ENCODE data around the gene GSN. TPM values are rescaled to one million over a fixed set of nuclear protein-coding genes. Genes with fewer than 3 reads are reported as not detected.
A peak's percentile ranks its signal among the peaks of the same experiment; 100 is the strongest.

GSN gene
- total RNA-seq, 1 donor from 2014 or later, result 1.1 TPM

- H3K36me3 Mint-ChIP-seq (ENCODE audit: low read depth), result no peaks in the 10 kb centered on the region
- intact Hi-C loops (cut with micrococcal nuclease), result no loop called here
- peaks cover 10% of the 10 kb centered on the region for H3K4me1 Mint-ChIP-seq (ENCODE audit: low read depth)
- peaks cover 21% of the 10 kb centered on the region for H3K27me3 Mint-ChIP-seq (ENCODE audit: low read depth)
- H3K9me3 Mint-ChIP-seq, result no peaks in the 10 kb centered on the region
- H3K4me3 Mint-ChIP-seq (ENCODE audit: low read depth), result peak overlapping the region; percentile 46
- DNase-seq (ENCODE audit: low spot score), result no peak
- H3K27ac Mint-ChIP-seq, result no peak overlapping the region
Observed at GRCh38 chr9:121298689-121299466, 30.9 kb downstream of the GSN start.

GRCh38 chr9:121299467-121300282 is 31.7 kb downstream of the GSN start:
- DNase-seq (ENCODE audit: low spot score), result no peak
- no peaks in the 10 kb centered on the region for H3K9me3 Mint-ChIP-seq
- peak overlapping the region; percentile 70 for H3K4me3 Mint-ChIP-seq (ENCODE audit: low read depth)
- peaks cover 10% of the 10 kb centered on the region for H3K4me1 Mint-ChIP-seq (ENCODE audit: low read depth)
- peaks cover 21% of the 10 kb centered on the region for H3K27me3 Mint-ChIP-seq (ENCODE audit: low read depth)
- H3K27ac Mint-ChIP-seq, result no peak overlapping the region
- H3K36me3 Mint-ChIP-seq (ENCODE audit: low read depth), result no peaks in the 10 kb centered on the region
- intact Hi-C loops (cut with micrococcal nuclease), result no loop called here

GRCh38 chr9:121300283-121301119 is 32.5 kb downstream of the GSN start:
- no peaks in the 10 kb centered on the region for H3K9me3 Mint-ChIP-seq
- H3K27ac Mint-ChIP-seq, result no peak overlapping the region
- DNase-seq (ENCODE audit: low spot score), result no peak
- peak overlapping the region; percentile 70 for H3K4me3 Mint-ChIP-seq (ENCODE audit: low read depth)
- H3K27me3 Mint-ChIP-seq (ENCODE audit: low read depth), result peaks cover 21% of the 10 kb centered on the region
- H3K4me1 Mint-ChIP-seq (ENCODE audit: low read depth), result peaks cover 10% of the 10 kb centered on the region
- H3K36me3 Mint-ChIP-seq (ENCODE audit: low read depth), result no peaks in the 10 kb centered on the region
- intact Hi-C loops (cut with micrococcal nuclease), result no loop called here

- Mint-ChIP-seq H3K27me3 (ENCODE audit: low read depth) (peaks cover 21% of the 10 kb centered on the region), H3K27ac (no peak overlapping the region)
Observed at GRCh38 chr9:121301881-121302286, 33.9 kb downstream of the GSN start.

GRCh38 chr9:121302341-121302740 is 34.4 kb downstream of the GSN start:
- DNase-seq (ENCODE audit: low spot score), result no peak
- Mint-ChIP-seq H3K9me3 (no peaks in the 10 kb centered on the region), H3K27ac (no peak overlapping the region), H3K27me3 (ENCODE audit: low read depth) (peaks cover 21% of the 10 kb centered on the region), H3K36me3 (ENCODE audit: low read depth) (no peaks in the 10 kb centered on the region), H3K4me1 (ENCODE audit: low read depth) (peaks cover 10% of the 10 kb centered on the region), H3K4me3 (ENCODE audit: low read depth) (no peak overlapping the region)
- intact Hi-C loops (cut with micrococcal nuclease), result no loop called here

More at GRCh38 chr9:121301881-121302286, 33.9 kb downstream of the GSN start:
- H3K9me3 Mint-ChIP-seq, result no peaks in the 10 kb centered on the region
- no peaks in the 10 kb centered on the region for H3K36me3 Mint-ChIP-seq (ENCODE audit: low read depth)
- no peak overlapping the region for H3K4me3 Mint-ChIP-seq (ENCODE audit: low read depth)
- DNase-seq (ENCODE audit: low spot score), result no peak
- intact Hi-C loops (cut with micrococcal nuclease), result no loop called here
- peaks cover 10% of the 10 kb centered on the region for H3K4me1 Mint-ChIP-seq (ENCODE audit: low read depth)

- peaks cover 21% of the 10 kb centered on the region for H3K27me3 Mint-ChIP-seq (ENCODE audit: low read depth)
- H3K4me1 Mint-ChIP-seq (ENCODE audit: low read depth), result peaks cover 10% of the 10 kb centered on the region
- no peaks in the 10 kb centered on the region for H3K36me3 Mint-ChIP-seq (ENCODE audit: low read depth)
- no peak overlapping the region for H3K27ac Mint-ChIP-seq
- no peak overlapping the region for H3K4me3 Mint-ChIP-seq (ENCODE audit: low read depth)
- no peaks in the 10 kb centered on the region for H3K9me3 Mint-ChIP-seq
- DNase-seq (ENCODE audit: low spot score), result no peak
- intact Hi-C loops (cut with micrococcal nuclease), result no loop called here
Observed at GRCh38 chr9:121302786-121303185, 34.8 kb downstream of the GSN start.

GRCh38 chr9:121303456-121304451 is 35.8 kb downstream of the GSN start:
- Mint-ChIP-seq H3K9me3 (no peaks in the 10 kb centered on the region), H3K4me1 (ENCODE audit: low read depth) (peaks cover 8% of the 10 kb centered on the region), H3K27ac (no peak overlapping the region), H3K27me3 (ENCODE audit: low read depth) (peaks cover 13% of the 10 kb centered on the region), H3K36me3 (ENCODE audit: low read depth) (no peaks in the 10 kb centered on the region), H3K4me3 (ENCODE audit: low read depth) (no peak overlapping the region)
- no peak for DNase-seq (ENCODE audit: low spot score)
- intact Hi-C loops (cut with micrococcal nuclease), result no loop called here

- Mint-ChIP-seq H3K9me3 (no peaks in the 10 kb centered on the region), H3K27ac (no peak overlapping the region), H3K4me3 (ENCODE audit: low read depth) (no peak overlapping the region), H3K36me3 (ENCODE audit: low read depth) (no peaks in the 10 kb centered on the region), H3K4me1 (ENCODE audit: low read depth) (peaks cover 6% of the 10 kb centered on the region), H3K27me3 (ENCODE audit: low read depth) (peaks cover 11% of the 10 kb centered on the region)
- DNase-seq (ENCODE audit: low spot score), result no peak
- intact Hi-C loops (cut with micrococcal nuclease), result no loop called here
Observed at GRCh38 chr9:121304707-121305106, 36.7 kb downstream of the GSN start.

GRCh38 chr9:121305269-121305994 is 37.5 kb downstream of the GSN start:
- DNase-seq (ENCODE audit: low spot score), result no peak
- Mint-ChIP-seq H3K4me1 (ENCODE audit: low read depth) (peaks cover under 1% of the 10 kb centered on the region), H3K9me3 (no peaks in the 10 kb centered on the region), H3K27me3 (ENCODE audit: low read depth) (peaks cover 6% of the 10 kb centered on the region), H3K4me3 (ENCODE audit: low read depth) (no peak overlapping the region), H3K27ac (no peak overlapping the region), H3K36me3 (ENCODE audit: low read depth) (no peaks in the 10 kb centered on the region)
- intact Hi-C loops (cut with micrococcal nuclease), result no loop called here

- Mint-ChIP-seq H3K4me1 (ENCODE audit: low read depth) (no peaks in the 10 kb centered on the region), H3K36me3 (ENCODE audit: low read depth) (no peaks in the 10 kb centered on the region), H3K27me3 (ENCODE audit: low read depth) (no peaks in the 10 kb centered on the region), H3K9me3 (no peaks in the 10 kb centered on the region), H3K4me3 (ENCODE audit: low read depth) (no peak overlapping the region), H3K27ac (no peak overlapping the region)
- intact Hi-C loops (cut with micrococcal nuclease), result no loop called here
- no peak for DNase-seq (ENCODE audit: low spot score)
Observed at GRCh38 chr9:121307976-121308375, 40.0 kb downstream of the GSN start.

- DNase-seq (ENCODE audit: low spot score), result no peak
- Mint-ChIP-seq H3K27me3 (ENCODE audit: low read depth) (no peaks in the 10 kb centered on the region), H3K9me3 (no peaks in the 10 kb centered on the region), H3K4me3 (ENCODE audit: low read depth) (no peak overlapping the region), H3K4me1 (ENCODE audit: low read depth) (no peaks in the 10 kb centered on the region), H3K36me3 (ENCODE audit: low read depth) (no peaks in the 10 kb centered on the region), H3K27ac (no peak overlapping the region)
- intact Hi-C loops (cut with micrococcal nuclease), result no loop called here
Observed at GRCh38 chr9:121308765-121309164, 40.8 kb downstream of the GSN start.

Data from activated T-helper 2 cell treated with anti-CD3 and anti-CD28 coated beads, Interferon-gamma antibody, Interleukin-2, Interleukin-4, amounts not matched to agents 10 μg/mL and 5 μg/mL and 100 μg/mL, durations not matched to agents 14 hours and 24 hours and 36 hours (primary cell).